Left renal cortex interstitium (tissue), 4 donors: ENCODE data around the gene FRMD6. TPM values are rescaled to one million over a fixed set of nuclear protein-coding genes. Genes with fewer than 3 reads are reported as not detected.
"Not testable (repeated sequence)": the region's sequence is repeated elsewhere in the genome, so short reads cannot be mapped to it uniquely, and the experiment has no call there.

Experiments
- DNase-seq, 4 donors: peaks; one replicate each; pipeline ENCODE4 v3.0.0-alpha.2; 2013; ENCODE audit warnings: low read depth in 4 of 4, low spot score in 2 of 4, missing footprints in 1 of 4
- polyA plus RNA-seq, 4 donors: library from polyadenylated mRNA; unstranded; fragments of 120-200 nt; gene quantifications; one replicate each; pipeline ENCODE4 v1.2.1, GENCODE V29; 2013; ENCODE audit not compliant: insufficient read length in 4 of 4

Gene FRMD6
- polyA plus RNA-seq, 4 donors, result 17.9 to 21.3 (median 19.6) TPM

- not testable (repeated sequence) for DNase-seq
Measured at GRCh38 chr14:51765726-51766125, 114.0 kb downstream of the FRMD6 start.

- DNase-seq, result not testable (repeated sequence)
Measured at GRCh38 chr14:51766586-51766985, 114.9 kb downstream of the FRMD6 start.

- not testable (repeated sequence) for DNase-seq
Measured at GRCh38 chr14:51769261-51769660, 117.6 kb downstream of the FRMD6 start.

GRCh38 chr14:51774209-51774608, 122.5 kb downstream of the FRMD6 start:
- DNase-seq, result no peak

- peak in 2 of 4 donors; percentile 24 to 59 for DNase-seq
Measured at GRCh38 chr14:51776102-51776894, 124.6 kb downstream of the FRMD6 start.

- peak in 2 of 4 donors; percentile 48 to 50 for DNase-seq
Measured at GRCh38 chr14:51780006-51780692, 128.4 kb downstream of the FRMD6 start.

Other genes starting within 250 kb of the FRMD6 start
- gene GNG2, start 208.7 kb downstream of the FRMD6 start, polyA plus RNA-seq, result 10 to 100 TPM; 60.9 to 91.1 (median 74.1) TPM